HEK293T (cell line): ENCODE measurements around the gene GRID1.

Source experiments
- ARNT ChIP-seq: fragments of 450-650 bp; IDR thresholded peaks from 2 replicates; pipeline ENCODE4 v1.6.1; 2017; ENCODE audit warnings: mild to moderate bottlenecking
- BHLHE40 ChIP-seq: fragments of 450-650 bp; IDR thresholded peaks from 2 replicates; pipeline ENCODE4 v1.6.1; 2016; ENCODE audit warnings: mild to moderate bottlenecking, moderate library complexity, borderline replicate concordance
- ELF4 ChIP-seq: fragments of 450-650 bp; IDR thresholded peaks from 2 replicates; pipeline ENCODE4 v1.6.1; 2017; ENCODE audit warnings: antibody characterized with exemption
- FOXA1 ChIP-seq: fragments of 450-650 bp; IDR thresholded peaks from 2 replicates; pipeline ENCODE4 v1.6.1; 2016; ENCODE audit warnings: mild to moderate bottlenecking
- FOXK2 ChIP-seq: fragments of 450-650 bp; IDR thresholded peaks from 2 replicates; pipeline ENCODE4 v1.6.1; 2016; ENCODE audit warnings: mild to moderate bottlenecking
- FOXM1 ChIP-seq: fragments of 450-650 bp; IDR thresholded peaks from 2 replicates; pipeline ENCODE4 v1.6.1; 2017; ENCODE audit warnings: mild to moderate bottlenecking, borderline replicate concordance
- HDGF ChIP-seq: fragments of 450-650 bp; IDR thresholded peaks from 2 replicates; pipeline ENCODE4 v1.6.1; 2017; ENCODE audit warnings: antibody characterized with exemption, borderline replicate concordance
- LEF1 ChIP-seq: fragments of 450-650 bp; IDR thresholded peaks from 2 replicates; pipeline ENCODE4 v1.6.1; 2017; ENCODE audit warnings: mild to moderate bottlenecking, borderline replicate concordance
- NFRKB ChIP-seq: fragments of 450-650 bp; IDR thresholded peaks from 2 replicates; pipeline ENCODE4 v1.6.1; 2016; ENCODE audit warnings: mild to moderate bottlenecking, moderate library complexity
- SP1 ChIP-seq: fragments of 450-650 bp; IDR thresholded peaks from 2 replicates; pipeline ENCODE4 v1.6.1; 2017
- ZNF384 ChIP-seq: fragments of 450-650 bp; IDR thresholded peaks from 2 replicates; pipeline ENCODE4 v1.6.1; 2016

GRCh38 chr10:86189891-86190290, 176.7 kb downstream of the GRID1 start:
- TF ChIP-seq BHLHE40 (no peak), FOXM1 (no peak), ELF4 (no peak), FOXA1 (no peak), LEF1 (no peak), HDGF (no peak), ARNT (no peak), NFRKB (no peak), SP1 (no peak), FOXK2 (no peak), ZNF384 (no peak)
